ENCODE data around the gene SNN. TPM values are rescaled to one million over a fixed set of nuclear protein-coding genes. Genes with fewer than 3 reads are reported as not detected.

SNN gene
- total and polyA plus RNA-seq, 9 of the 15 experiments (the other 6 are each of a cell fraction or from before 2014, with no cell fraction given) = 0.07 to 2.9 (median 1.9) TPM

GRCh38 chr16:11712122-11712521 is 43.9 kb downstream of the SNN start (continued):
- TF ChIP-seq ZNF384 (IDR thresholded peaks at IDR 0.05; ENCODE audit: low read depth, low read length) (no peak), ELK3 (CRISPR knock-in tag; IDR thresholded peaks at IDR 0.05) (no peak), ZNF174 (CRISPR knock-in tag; IDR thresholded peaks at IDR 0.05) (no peak), TEAD4 (IDR thresholded peaks at IDR 0.05; ENCODE audit: low read length) (no peak), TEAD4 (CRISPR knock-in tag; IDR thresholded peaks at IDR 0.05; ENCODE audit: borderline replicate concordance) (no peak)

- DNase-seq (ENCODE audit: extremely low read depth in 1 of 4, low spot score in 3 of 4) = no peak
- no peak overlapping the region for H3K4me3 ChIP-seq
- no peak for FAIRE-seq
- H3K79me2 ChIP-seq (ENCODE audit: control insufficient read depth, insufficient read depth, low read length) = no peaks in the 10 kb centered on the region
- TF ChIP-seq SFPQ (IDR thresholded peaks at IDR 0.05; ENCODE audit: low read depth, low read length) (no peak), ATF7 (IDR thresholded peaks at IDR 0.05) (0 out of 2 replicates have a peak, but pooled peaks have one; percentile 32)
- H3K9ac ChIP-seq (ENCODE audit: insufficient read depth in 1 of 2, low read depth in 2 of 2, low read length in 2 of 2) = no peak overlapping the region
- in situ Hi-C loops (cut with MboI) = no loop called here
- no peaks in the 10 kb centered on the region for H3K9me3 ChIP-seq (replicated peaks; ENCODE audit: control insufficient read depth, insufficient read depth, low read depth, low read length)
- no peak overlapping the region for H3K27ac ChIP-seq (ENCODE audit: extremely low read depth, low read depth, low read length)
- no peaks in the 10 kb centered on the region for H3K4me1 ChIP-seq (replicated peaks in 1 of 2; ENCODE audit: control insufficient read depth in 2 of 2, insufficient read depth in 2 of 2, low read length in 2 of 2)
- H3K4me2 ChIP-seq (ENCODE audit: insufficient read depth, low read length) = no peak overlapping the region
- BruUV-seq (replicated peaks) = no TSS peak
- no peak for ATAC-seq
- no peaks in the 10 kb centered on the region for H4K20me1 ChIP-seq (replicated peaks; ENCODE audit: control insufficient read depth, insufficient read depth, low read length)
- 77% methylated on average over 8 of the region's 8 CpGs for WGBS (ENCODE audit: insufficient coverage, low coverage, missing lambda C conversion rate)
- ChIA-PET POLR2A (interaction anchor here (0.6 to 1.8 kb wide), 3 partner anchors 10 to 38 kb away, joined by 3 to 7 read pairs (median 3); partner anchors contain the start of gene TXNDC11), CTCF (ENCODE audit: low intra/inter-chr PET ratio) (interaction anchor here (0.7 to 1.6 kb wide), 6 partner anchors 58 to 751 kb away, joined by 3 to 5 read pairs (median 4); no protein-coding TSS in a partner anchor)
- intact Hi-C loops (cut with micrococcal nuclease) = loop anchor here (2.0 kb wide), 1 partner anchor 309 kb away; no protein-coding TSS in a partner anchor
- no peaks in the 10 kb centered on the region for H3K27me3 ChIP-seq (ENCODE audit: control insufficient read depth in 2 of 2, insufficient read depth in 2 of 2, low read length in 2 of 2)
- H3K36me3 ChIP-seq (ENCODE audit: control insufficient read depth, insufficient read depth, low read length) = peaks cover 72% of the 10 kb centered on the region
- no peaks in the 10 kb centered on the region for H3K9me1 ChIP-seq (ENCODE audit: control insufficient read depth, insufficient read depth, low read length)
- no peak overlapping the region for H2AFZ ChIP-seq (ENCODE audit: low read depth, low read length)
Measured at GRCh38 chr16:11715246-11715947, 47.1 kb downstream of the SNN start.

Data from K562 (cell line).